ENCODE data around the gene INTS1. TPM values are rescaled to one million over a fixed set of nuclear protein-coding genes. Genes with fewer than 3 reads are reported as not detected.

The INTS1 gene
- total RNA-seq, 4 donors from 2014 or later, result 44.3 to 108 (median 78.8) TPM

DNA sequence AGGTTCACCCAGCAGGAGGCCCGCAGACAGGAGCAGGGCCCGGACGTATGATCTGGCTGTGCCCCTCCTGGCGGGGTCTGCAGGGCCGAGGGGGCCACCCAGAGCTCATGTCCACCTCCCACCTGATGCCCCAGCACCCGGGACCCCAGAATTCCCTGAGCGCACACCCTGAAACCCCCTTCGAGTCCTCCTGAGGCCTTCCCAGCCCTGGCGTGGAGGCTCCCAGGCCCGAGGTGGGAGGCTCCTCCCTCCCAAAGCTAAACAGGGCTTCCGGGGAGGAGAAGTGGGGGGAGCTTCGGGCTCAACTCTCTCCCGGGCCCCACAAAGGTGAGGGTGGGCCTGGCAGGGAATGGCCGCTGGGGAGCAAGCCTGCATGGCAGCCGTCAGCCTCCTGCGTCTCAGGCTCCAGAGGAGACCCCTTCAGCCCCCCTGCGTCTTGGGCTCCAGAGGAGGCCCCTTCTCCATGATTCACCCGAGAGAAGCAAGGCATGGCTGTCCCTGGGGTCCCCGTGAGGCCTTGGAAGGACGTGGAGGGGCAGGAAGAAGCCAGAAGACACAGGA is 75.2 kb downstream of the INTS1 start:
- intact Hi-C loops (cut with DNase I; ENCODE audit: low total_unique reads), result no loop called here
- H3K4me1 ChIP-seq, result no peaks in the 10 kb centered on the region
- no peak overlapping the region for H3K27ac ChIP-seq
- H3K4me3 ChIP-seq, result no peak overlapping the region
- ATAC-seq (no peak), DNase-seq (no peak)
- no peaks in the 10 kb centered on the region for H3K36me3 ChIP-seq
- no peaks in the 10 kb centered on the region for H3K9me3 ChIP-seq
- TF ChIP-seq, protein P1, sequence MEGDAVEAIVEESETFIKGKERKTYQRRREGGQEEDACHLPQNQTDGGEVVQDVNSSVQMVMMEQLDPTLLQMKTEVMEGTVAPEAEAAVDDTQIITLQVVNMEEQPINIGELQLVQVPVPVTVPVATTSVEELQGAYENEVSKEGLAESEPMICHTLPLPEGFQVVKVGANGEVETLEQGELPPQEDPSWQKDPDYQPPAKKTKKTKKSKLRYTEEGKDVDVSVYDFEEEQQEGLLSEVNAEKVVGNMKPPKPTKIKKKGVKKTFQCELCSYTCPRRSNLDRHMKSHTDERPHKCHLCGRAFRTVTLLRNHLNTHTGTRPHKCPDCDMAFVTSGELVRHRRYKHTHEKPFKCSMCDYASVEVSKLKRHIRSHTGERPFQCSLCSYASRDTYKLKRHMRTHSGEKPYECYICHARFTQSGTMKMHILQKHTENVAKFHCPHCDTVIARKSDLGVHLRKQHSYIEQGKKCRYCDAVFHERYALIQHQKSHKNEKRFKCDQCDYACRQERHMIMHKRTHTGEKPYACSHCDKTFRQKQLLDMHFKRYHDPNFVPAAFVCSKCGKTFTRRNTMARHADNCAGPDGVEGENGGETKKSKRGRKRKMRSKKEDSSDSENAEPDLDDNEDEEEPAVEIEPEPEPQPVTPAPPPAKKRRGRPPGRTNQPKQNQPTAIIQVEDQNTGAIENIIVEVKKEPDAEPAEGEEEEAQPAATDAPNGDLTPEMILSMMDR (IDR thresholded peaks at IDR 0.05 in 4 of 5, conservative IDR thresholded peaks at IDR 0.05 in 1 of 5), result no peak
- TF ChIP-seq POLR2A (IDR thresholded peaks at IDR 0.05), result no peak
- in situ Hi-C loops (cut with MboI; ENCODE audit: low sequenced_read_pairs in 4 of 4), result no loop called here
- H3K27me3 ChIP-seq, result peaks cover 17 to 34% (median 28%) of the 10 kb centered on the region in 3 donors

DNA sequence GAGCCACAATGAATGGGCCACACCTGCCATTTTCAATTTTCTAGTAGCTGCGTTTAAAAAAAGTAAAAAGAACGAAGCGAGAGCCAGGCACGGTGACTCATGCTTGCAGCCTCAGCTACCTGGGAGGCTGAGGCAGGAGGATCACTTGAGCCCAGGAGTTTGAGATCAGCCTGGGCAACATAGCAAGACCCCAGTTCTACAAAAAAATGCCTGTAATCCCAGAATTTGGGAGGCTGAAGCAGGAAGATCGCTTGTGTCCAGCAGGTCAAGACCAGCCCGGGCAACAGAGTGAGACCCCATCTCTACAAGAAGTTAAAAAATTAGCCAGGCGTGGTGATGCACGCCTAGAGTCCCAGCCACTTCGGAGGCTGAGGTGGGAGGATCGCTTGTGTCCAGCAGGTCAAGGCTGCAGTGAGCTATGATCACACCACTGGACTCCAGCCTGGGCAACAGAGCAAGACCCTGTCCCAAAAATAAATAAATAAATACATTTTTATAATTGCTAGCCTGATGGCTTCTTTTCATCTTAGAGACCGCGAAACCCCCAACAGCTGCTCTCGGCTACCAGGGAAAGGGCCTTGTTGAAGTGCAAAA is 77.0 kb downstream of the INTS1 start:
- H3K4me1 ChIP-seq, result no peaks in the 10 kb centered on the region
- H3K27me3 ChIP-seq, result peaks cover 21 to 43% (median 38%) of the 10 kb centered on the region in 3 donors
- H3K36me3 ChIP-seq, result no peaks in the 10 kb centered on the region
- ATAC-seq, result no peak
- no peak for TF ChIP-seq POLR2A (IDR thresholded peaks at IDR 0.05)
- TF ChIP-seq, protein P1 (IDR thresholded peaks at IDR 0.05 in 4 of 5, conservative IDR thresholded peaks at IDR 0.05 in 1 of 5), result no peak
- in situ Hi-C loops (cut with MboI; ENCODE audit: low sequenced_read_pairs in 4 of 4), result no loop called here
- H3K4me3 ChIP-seq, result no peak overlapping the region
- no peak for DNase-seq
- no peak overlapping the region for H3K27ac ChIP-seq
- no peaks in the 10 kb centered on the region for H3K9me3 ChIP-seq
- intact Hi-C loops (cut with DNase I; ENCODE audit: low total_unique reads), result no loop called here

DNA sequence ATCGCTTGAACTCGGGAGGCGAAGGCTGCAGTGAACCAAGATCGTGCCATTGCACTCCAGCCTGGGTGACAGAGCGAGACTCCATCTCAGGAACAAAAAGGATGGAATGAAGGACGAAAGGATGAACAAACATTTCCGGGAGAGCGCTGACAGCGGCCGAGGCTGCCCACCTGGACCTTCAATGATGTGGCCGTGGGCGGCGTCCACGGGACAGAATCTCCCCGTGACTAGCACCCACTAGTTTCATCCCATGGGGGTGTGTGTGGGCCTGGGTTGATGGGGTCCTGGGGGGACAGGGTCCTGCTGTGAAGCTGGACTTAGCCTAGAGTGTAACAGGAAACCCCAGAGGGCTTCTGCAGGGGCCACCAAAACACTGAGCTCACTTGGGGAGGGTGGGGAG is 77.7 kb downstream of the INTS1 start:
- Histone ChIP-seq H3K36me3 (no peaks in the 10 kb centered on the region), H3K4me3 (no peak overlapping the region), H3K27ac (no peak overlapping the region), H3K27me3 (peaks cover 21 to 45% (median 42%) of the 10 kb centered on the region in 3 donors), H3K4me1 (no peaks in the 10 kb centered on the region), H3K9me3 (no peaks in the 10 kb centered on the region)
- no peak for DNase-seq
- intact Hi-C loops (cut with DNase I; ENCODE audit: low total_unique reads), result no loop called here
- in situ Hi-C loops (cut with MboI; ENCODE audit: low sequenced_read_pairs in 4 of 4), result no loop called here
- TF ChIP-seq, protein P1 (IDR thresholded peaks at IDR 0.05 in 4 of 5, conservative IDR thresholded peaks at IDR 0.05 in 1 of 5), result no peak
- TF ChIP-seq POLR2A (IDR thresholded peaks at IDR 0.05), result no peak
- ATAC-seq, result no peak

DNA sequence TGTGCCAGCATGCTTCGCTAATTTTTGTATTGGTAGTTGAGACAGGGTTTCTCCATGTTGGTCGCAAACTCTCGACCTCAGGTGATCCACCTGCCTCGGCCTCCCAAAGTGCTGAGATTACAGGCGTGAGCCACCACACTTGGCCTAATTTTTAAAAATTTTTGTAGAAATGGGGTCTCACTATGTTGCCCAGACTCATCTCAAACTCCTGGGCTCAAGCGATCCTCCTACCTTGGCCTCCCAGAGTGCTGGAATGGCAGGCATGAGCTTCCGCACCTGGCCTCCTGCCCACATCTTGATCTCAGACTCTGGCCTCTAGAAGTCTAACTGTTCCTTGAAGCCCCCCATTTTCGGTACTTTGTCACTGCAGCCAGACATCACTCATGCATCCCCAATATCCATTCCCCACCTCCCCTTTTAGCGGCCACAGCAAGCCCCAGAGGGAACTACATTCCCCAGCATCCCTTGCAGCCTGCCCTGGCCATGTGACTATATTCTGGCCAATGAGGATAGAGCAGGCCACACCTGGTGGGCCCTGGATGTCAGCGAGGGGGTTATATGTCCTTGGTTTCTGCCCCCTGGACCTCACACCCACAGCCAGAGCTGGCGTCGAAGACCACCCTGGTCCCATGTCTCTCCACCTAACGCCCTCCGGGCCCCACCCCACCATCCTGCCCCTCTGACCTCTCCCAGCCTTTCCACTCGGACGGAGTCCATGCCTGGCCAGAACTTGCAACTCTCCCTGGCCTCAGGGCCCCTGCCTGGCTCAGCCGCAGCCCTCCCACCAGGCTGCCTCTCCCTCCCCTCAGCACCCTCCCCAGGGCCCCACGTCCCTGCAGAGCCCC is 78.7 kb downstream of the INTS1 start:
- Histone ChIP-seq H3K27me3 (peaks cover 18 to 37% (median 36%) of the 10 kb centered on the region in 3 donors), H3K9me3 (no peaks in the 10 kb centered on the region), H3K36me3 (no peaks in the 10 kb centered on the region), H3K4me3 (no peak overlapping the region), H3K4me1 (no peaks in the 10 kb centered on the region), H3K27ac (no peak overlapping the region)
- DNase-seq, result no peak
- TF ChIP-seq, protein P1 (IDR thresholded peaks at IDR 0.05 in 4 of 5, conservative IDR thresholded peaks at IDR 0.05 in 1 of 5), result no peak
- TF ChIP-seq POLR2A (IDR thresholded peaks at IDR 0.05), result no peak
- ATAC-seq, result no peak
- intact Hi-C loops (cut with DNase I; ENCODE audit: low total_unique reads), result no loop called here
- in situ Hi-C loops (cut with MboI; ENCODE audit: low sequenced_read_pairs in 4 of 4), result no loop called here

Data from gastrocnemius medialis (tissue), 4 donors.